ENCODE data around the gene DENND5B.
"Not testable (repeated sequence)": the region's sequence is repeated elsewhere in the genome, so short reads cannot be mapped to it uniquely, and the experiment has no call there.

DENND5B gene

GRCh38 chr12:31506515-31507306 is 84.2 kb downstream of the DENND5B start:
- no peak for DNase-seq (ENCODE audit: low read depth)

- no peak for DNase-seq (ENCODE audit: low read depth)
Observed at GRCh38 chr12:31504625-31505222, 86.2 kb downstream of the DENND5B start.

GRCh38 chr12:31501014-31501413 is 89.9 kb downstream of the DENND5B start:
- not testable (repeated sequence) for DNase-seq (ENCODE audit: low read depth)

DNA sequence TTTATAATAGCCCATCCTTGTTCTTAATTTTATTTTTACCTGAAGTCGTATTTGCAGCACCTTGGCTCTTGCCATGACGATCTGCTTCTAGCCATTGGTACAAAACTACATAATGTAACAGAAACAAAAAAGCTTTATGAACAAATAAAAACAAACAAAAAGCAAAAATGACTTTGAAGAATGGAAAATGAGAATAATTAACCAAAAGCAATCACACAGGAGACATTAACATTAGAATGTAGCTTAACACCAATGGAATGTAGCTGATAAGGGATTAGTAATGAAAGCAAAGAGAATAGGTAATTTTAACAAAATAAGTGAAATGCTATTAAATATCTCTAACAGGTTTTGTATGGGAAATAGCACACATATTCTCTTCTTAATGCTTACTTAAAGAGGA is 91.4 kb downstream of the DENND5B start:
- no peak for DNase-seq (ENCODE audit: low read depth)

- DNase-seq (ENCODE audit: low read depth) = no peak
Observed at GRCh38 chr12:31498424-31498823, 92.5 kb downstream of the DENND5B start.

DNA sequence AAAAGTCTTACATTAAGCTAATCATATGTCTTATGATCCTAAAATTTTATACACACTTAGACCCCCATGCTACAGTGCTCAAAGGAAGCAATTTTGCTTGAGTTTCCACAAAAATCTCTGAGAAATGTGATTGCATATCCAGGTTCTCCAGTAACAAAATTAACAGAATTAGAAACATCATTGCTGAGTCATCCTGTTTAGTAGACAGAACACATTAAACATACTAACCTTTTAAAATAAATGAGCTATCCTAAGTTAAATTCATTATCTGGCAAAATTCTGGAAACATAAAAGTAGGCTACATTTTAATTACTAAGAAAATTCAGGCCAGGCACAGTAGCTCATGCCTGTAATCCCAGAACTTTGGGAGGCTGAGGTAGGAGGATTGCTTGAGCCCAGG is 94.7 kb downstream of the DENND5B start:
- DNase-seq (ENCODE audit: low read depth) = no peak

GRCh38 chr12:31494455-31494854 is 96.5 kb downstream of the DENND5B start:
- DNase-seq (ENCODE audit: low read depth) = no peak

DNA sequence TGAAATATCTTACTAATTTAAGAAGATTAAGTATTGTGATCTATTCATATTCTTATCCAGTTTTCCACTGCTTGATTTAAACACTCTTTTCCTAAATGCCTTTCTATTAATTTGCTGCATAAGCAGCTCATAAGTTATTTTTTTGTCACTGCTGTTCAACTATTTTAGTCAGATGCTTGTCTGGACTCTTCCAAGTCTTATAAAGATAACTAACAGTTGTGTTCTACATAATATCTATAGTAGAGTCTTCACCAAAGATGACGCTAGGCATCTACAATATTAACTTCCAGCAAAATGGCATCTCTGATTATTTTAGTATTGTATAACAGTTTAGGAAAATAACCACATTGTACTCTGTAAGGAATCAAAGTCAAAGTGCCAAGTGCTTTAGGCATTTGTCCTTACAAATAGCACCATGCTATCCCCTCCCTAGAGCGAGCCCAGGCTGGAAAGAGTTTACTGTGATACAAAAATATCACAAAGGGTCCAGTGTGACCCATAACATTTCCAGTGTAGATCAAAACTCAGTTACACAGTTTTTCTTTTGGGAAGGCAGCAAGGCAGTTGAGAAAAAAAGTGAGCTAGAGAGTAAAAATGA is 98.2 kb downstream of the DENND5B start:
- DNase-seq (ENCODE audit: low read depth) = no peak

DNA sequence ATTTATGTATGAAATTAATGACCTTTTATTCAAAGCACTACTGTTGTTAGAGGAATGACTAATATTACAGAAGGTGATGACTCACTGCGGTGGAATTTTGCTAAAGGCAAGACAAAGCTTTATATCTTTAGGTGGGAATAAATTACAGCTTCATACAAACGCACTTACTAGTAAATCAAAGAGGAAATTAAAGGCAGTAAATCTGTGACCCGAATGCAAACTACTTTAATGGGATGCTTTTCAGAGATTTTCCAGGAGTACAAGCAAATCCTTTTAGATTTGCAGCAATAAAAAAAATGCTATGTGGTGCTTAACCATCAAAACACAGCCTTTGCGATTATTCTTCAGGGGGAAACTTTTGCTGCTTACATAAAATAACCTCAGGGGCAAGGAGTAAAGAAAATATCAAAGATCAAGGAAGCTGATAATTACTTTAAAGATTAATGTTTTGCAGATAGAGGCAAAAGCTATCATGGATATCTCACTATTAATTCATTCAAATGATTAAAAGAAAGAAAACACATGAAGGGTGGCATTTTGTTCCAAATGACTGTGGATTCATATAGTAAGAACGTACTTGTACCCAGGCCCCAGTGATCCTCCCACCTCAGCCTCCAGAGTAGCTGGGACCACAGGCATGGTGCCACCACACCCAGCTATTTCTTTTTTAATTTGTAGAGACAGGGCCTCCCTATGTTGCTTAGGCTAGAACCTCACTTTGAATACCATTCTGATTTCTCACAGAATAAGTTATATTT is 98.9 kb downstream of the DENND5B start:
- DNase-seq (ENCODE audit: low read depth) = no peak

DNA sequence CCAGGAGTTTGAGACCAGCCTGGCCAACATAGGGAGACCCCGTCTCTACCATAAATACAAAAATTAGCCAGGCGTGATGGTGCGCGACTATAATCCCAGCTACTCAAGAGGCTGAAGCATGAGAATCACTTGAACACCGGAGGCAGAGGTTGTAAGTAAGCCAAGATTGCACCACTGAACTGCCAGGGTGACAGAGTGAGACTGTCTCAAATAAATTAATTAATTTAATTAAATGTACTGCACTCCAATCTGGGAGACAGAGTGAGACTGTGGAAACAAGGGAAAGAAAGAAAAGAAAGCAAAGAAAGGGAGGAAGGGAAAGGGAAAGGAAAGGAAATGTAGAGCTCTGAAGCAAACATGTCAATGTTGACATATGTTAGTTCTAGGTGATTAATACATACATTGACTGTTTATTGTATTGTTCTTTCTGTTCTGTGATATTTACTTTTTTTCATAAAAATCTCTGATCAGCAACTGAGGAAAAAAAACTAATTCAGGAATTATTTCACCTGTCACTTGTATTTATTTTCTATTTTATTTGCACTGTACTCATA is 99.6 kb downstream of the DENND5B start:
- DNase-seq (ENCODE audit: low read depth) = no peak

DNA sequence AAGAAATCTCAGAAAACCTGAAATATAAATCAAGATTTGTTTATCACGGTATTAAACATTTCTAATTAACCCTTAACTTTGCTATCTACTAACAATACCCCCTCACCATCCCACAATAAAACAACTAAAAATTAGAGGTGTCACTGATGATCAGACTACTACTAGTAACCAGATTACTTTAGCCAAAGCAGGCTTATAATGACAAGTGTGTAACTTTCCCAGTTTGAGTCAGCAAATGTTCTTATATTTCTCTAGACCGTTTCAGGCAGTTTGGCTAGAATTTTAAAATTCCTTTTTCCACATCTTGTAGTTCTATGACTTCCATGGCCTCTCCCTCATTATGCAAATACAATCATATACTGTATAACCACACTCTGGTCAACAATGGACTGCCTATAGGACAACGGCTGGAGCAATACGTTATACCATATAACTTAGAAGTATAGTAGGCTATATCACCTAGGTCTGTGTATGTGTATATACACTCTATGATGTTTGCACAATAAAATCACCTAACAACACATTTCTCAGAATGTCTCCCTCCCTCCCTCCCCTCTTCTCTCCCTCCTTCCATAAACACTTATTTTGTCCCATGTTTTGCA is 102.1 kb downstream of the DENND5B start:
- DNase-seq (ENCODE audit: low read depth) = no peak

DNA sequence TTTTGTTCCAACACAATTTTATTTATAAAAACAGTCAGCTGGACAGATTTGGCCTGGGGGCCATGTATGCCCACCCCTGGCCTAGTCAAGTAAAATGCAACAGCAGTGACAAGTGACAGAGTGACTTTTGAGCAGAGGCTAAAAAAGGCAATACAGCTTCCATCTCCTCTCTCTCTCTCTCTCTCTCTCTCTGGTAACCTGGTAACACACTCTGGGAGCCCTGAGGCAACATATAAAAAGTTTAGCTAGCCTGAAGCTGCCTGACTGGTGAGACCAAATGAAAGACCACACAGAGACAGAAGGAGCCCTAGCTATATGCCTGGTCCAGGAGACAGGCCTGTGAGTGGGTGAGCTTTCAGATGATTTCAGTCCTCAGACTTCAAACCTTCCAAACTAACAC is 105.4 kb downstream of the DENND5B start:
- no peak for DNase-seq (ENCODE audit: low read depth)

DNA sequence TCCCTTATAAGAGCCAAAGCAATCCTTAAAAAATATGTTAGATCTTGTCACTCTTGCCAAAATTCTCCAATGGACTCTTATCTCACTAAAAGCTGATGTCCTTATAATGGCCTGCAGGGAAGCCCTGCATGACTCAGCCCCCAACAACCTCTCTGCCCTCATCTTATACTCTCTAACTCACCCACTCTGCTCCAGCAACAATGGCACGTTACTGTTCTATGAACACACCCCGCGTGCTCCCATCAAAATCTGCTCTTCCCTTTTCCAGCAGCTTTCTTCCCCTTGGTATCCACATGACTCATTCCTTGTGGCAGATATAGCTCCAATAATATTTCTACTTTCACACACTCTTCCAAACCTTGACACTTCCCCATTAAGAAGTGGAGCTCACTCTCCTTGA is 108.1 kb downstream of the DENND5B start:
- no peak for DNase-seq (ENCODE audit: low read depth)

DNA sequence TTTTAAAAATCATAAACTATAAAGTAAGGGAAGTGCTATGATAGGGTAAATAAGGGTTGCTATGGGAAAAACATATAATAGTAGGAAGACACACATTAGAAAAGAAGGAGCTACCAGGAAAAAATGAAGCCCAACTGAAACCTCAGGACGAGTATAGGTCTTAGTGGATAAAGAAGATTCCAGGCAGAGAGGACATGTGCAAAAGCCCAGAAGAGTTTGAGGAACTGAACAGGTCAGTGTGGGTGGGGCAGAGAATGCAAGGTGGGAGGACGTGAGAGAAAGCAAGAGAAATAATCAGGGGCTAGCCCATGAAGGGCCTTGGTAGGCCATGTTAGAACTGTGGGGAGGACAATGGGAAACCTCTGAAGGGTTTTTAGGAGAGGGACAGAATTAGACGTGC is 109.5 kb downstream of the DENND5B start:
- DNase-seq (ENCODE audit: low read depth) = no peak

GRCh38 chr12:31479516-31480210 is 111.3 kb downstream of the DENND5B start:
- DNase-seq (ENCODE audit: low read depth) = no peak

GRCh38 chr12:31478898-31479297 is 112.0 kb downstream of the DENND5B start:
- DNase-seq (ENCODE audit: low read depth) = no peak

DNA sequence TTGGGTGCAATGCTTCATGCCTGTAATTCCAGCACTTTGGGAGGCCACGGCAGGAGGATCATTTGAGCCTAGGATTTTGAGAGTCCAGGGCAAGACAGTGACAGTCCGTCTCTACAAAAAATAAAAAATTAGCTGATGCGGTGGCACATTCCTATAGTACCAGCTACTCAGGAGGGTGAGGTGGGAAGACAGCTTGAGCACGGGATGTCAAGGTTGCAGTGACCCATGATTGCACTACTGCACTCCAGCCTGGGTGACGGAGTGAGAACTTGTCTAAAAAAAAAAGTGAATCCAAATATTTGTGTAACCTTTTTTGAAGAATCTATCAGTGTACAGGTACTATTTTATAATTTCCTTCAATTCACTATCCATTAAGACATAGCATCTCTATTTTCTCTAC is 112.5 kb downstream of the DENND5B start:
- no peak for DNase-seq (ENCODE audit: low read depth)

DNA sequence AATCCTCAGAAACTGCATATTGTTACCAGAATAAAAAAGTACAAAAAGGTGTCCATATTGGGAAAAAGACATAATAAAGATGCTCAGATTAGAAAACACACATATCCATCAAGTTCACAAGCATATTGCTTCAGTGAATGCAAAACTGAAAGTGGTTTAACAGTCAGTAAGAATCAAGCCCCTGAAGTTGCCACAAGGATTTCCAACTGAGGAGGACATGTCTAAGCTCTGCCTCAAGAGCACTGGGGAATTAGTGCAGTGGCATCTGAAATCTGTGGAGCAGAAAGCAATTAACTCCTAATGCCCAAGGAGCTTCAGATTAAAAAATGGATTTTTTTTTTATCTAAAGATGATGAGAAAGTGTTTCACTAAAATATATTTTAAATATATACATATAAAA is 113.2 kb downstream of the DENND5B start:
- no peak for DNase-seq (ENCODE audit: low read depth)

DNA sequence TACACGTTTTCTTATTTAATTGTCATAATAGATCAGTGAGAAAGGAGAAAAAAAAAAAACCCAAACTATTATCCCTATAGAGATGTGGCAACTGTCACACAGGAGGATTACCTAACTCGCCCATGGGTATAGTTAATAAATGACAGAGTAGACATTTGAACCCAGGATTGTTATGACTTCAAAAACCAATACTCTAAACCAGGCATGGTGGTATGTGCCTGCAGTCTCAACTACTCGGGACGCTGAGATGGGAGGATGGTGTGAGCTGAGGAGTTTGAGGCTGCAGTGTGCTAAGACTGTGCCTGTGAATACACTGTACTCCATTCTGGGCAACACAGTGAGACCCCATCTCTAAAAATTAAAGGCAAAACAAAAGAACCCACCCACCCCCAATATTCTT is 114.5 kb downstream of the DENND5B start:
- no peak for DNase-seq (ENCODE audit: low read depth)

DNA sequence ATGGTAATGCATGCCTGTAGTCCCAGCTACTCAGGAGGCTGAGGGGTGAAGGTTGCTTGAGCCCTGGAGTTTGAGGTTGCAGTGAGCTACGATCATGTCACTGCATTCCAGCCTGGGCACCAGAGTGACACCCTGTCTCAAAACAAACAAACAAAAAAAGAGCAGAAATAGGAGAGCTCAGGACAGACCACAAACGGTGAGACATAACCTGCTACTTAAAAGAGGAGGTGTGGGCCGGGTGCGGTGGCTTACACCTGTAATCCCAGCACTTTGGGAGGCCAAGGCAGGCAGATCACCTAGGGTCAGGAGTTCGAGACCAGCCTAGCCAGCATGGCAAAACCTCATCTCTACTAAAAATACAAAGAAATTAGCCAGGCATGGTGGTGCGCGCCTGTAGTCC is 115.3 kb downstream of the DENND5B start:
- not testable (repeated sequence) for DNase-seq (ENCODE audit: low read depth)

- DNase-seq (ENCODE audit: low read depth) = no peak
Observed at GRCh38 chr12:31474751-31475150, 116.2 kb downstream of the DENND5B start.
